OCI-LY7 (cell line): Measurements from ENCODE around the gene PRSS33. TPM values are rescaled to one million over a fixed set of nuclear protein-coding genes. Genes with fewer than 3 reads are reported as not detected.
A peak's percentile ranks its signal among the peaks of the same experiment; 100 is the strongest.

ENCODE experiments used
- BruUV-seq: library from RNA; stranded (reverse); fragments of 400-500 nt; replicated peaks from 2 replicates; lab custom pipeline; 2021; lab: Mats Ljungman, UMichigan
- CTCF ChIA-PET: fragments of 300-600 bp; sonication (Branson Sonifier 250); formaldehyde crosslinking; loops from one replicate; lab custom pipeline; 2022; ENCODE audit warnings: antibody characterized with exemption; ENCODE audit not compliant: unreplicated experiment; lab: Charles Lee
- POLR2A ChIA-PET: fragments of 300-600 bp; sonication (Branson Sonifier 250); formaldehyde crosslinking; loops from one replicate; lab custom pipeline; 2022; ENCODE audit warnings: antibody characterized with exemption; lab: Charles Lee
- DNase-seq: peaks from one replicate; pipeline ENCODE4 v3.0.0-alpha.2; 2015; ENCODE audit warnings: low spot score
- H2AFZ ChIP-seq: fragments of 200-600 bp; sonication (generic), shearing (Covaris generic); 2 replicates; pipeline ENCODE4 v1.6.1; 2014; ENCODE audit warnings: mild to moderate bottlenecking, antibody characterized with exemption, low read length, moderate library complexity
- H3K27ac ChIP-seq: fragments of 200-600 bp; sonication (generic); 2 replicates; pipeline ENCODE4 v1.5.1; 2014; ENCODE audit warnings: mixed run types, low read depth, mild to moderate bottlenecking, moderate library complexity, low read length, inconsistent platforms; ENCODE audit not compliant: poor library complexity, severe bottlenecking
- H3K36me3 ChIP-seq: fragments of 200-600 bp; sonication (generic); 2 replicates; pipeline ENCODE4 v1.6.1; 2014; ENCODE audit warnings: mild to moderate bottlenecking, antibody characterized with exemption, low read length, moderate library complexity, mixed read lengths; ENCODE audit not compliant: insufficient read depth
- H3K4me1 ChIP-seq: fragments of 200-600 bp; sonication (generic); 2 replicates; pipeline ENCODE4 v1.5.1; 2014; ENCODE audit warnings: mild to moderate bottlenecking, low read length; ENCODE audit not compliant: insufficient read depth, poor library complexity, severe bottlenecking
- H3K4me2 ChIP-seq: fragments of 200-600 bp; sonication (generic); 2 replicates; pipeline ENCODE4 v1.6.1; 2014; ENCODE audit warnings: mild to moderate bottlenecking, low read length
- H3K4me3 ChIP-seq: fragments of 200-600 bp; sonication (generic); 2 replicates; pipeline ENCODE4 v1.5.1; 2014; ENCODE audit warnings: mild to moderate bottlenecking, low read depth, low read length; ENCODE audit not compliant: poor library complexity, severe bottlenecking
- H3K79me2 ChIP-seq: fragments of 200-600 bp; sonication (generic); 2 replicates; pipeline ENCODE4 v1.6.1; 2016; ENCODE audit warnings: low read depth, mild to moderate bottlenecking, low read length, moderate library complexity, mixed read lengths; ENCODE audit not compliant: insufficient read depth
- H3K9me2 ChIP-seq: fragments of 200-600 bp; sonication (generic); 2 replicates; pipeline ENCODE4 v1.6.1; 2016; ENCODE audit warnings: mild to moderate bottlenecking, low read length, mixed read lengths; ENCODE audit not compliant: insufficient read depth
- H3K9me3 ChIP-seq: fragments of 200-600 bp; sonication (generic); 2 replicates; pipeline ENCODE4 v1.6.1; 2014; ENCODE audit warnings: mild to moderate bottlenecking, mixed run types, low read length, mixed read lengths
- H4K20me1 ChIP-seq: fragments of 200-600 bp; sonication (generic); 2 replicates; pipeline ENCODE4 v1.6.1; 2014; ENCODE audit warnings: mild to moderate bottlenecking, antibody characterized with exemption, low read length, moderate library complexity, mixed read lengths; ENCODE audit not compliant: insufficient read depth
- EZH2phosphoT487 ChIP-seq: fragments of 200-600 bp; sonication (generic); IDR thresholded peaks from 2 replicates; pipeline ENCODE4 v1.6.1; 2018; ENCODE audit warnings: low read depth, borderline replicate concordance, mild to moderate bottlenecking, mixed run types, antibody characterized with exemption, low read length, moderate library complexity, mixed read lengths
- intact Hi-C: fragments of 100-400 bp; cut with micrococcal nuclease; formaldehyde crosslinking; loops from one replicate; pipeline ENCODE4 v1.10.0; 2022; ENCODE audit not compliant: unreplicated experiment
- total RNA-seq, 2 experiments: library from RNA; depleted of rRNA in 1 of 2; stranded (reverse); fragments of >200 nt in 1 of 2; shearing (Covaris generic) in 1 of 2; gene quantifications; 2 replicates each; pipeline ENCODE4 v1.2.3, GENCODE V29; 2014 to 2022
- TF ChIP-seq, protein P1 (sequence below): fragments of 200-600 bp; sonication (generic); conservative IDR thresholded peaks from 2 replicates; pipeline ENCODE4 v1.5.1; 2014; ENCODE audit warnings: mild to moderate bottlenecking, antibody characterized with exemption, low read length, moderate library complexity, mixed read lengths

Gene PRSS33
- total RNA-seq, 2 experiments from 2014 or later = not detected

DNA sequence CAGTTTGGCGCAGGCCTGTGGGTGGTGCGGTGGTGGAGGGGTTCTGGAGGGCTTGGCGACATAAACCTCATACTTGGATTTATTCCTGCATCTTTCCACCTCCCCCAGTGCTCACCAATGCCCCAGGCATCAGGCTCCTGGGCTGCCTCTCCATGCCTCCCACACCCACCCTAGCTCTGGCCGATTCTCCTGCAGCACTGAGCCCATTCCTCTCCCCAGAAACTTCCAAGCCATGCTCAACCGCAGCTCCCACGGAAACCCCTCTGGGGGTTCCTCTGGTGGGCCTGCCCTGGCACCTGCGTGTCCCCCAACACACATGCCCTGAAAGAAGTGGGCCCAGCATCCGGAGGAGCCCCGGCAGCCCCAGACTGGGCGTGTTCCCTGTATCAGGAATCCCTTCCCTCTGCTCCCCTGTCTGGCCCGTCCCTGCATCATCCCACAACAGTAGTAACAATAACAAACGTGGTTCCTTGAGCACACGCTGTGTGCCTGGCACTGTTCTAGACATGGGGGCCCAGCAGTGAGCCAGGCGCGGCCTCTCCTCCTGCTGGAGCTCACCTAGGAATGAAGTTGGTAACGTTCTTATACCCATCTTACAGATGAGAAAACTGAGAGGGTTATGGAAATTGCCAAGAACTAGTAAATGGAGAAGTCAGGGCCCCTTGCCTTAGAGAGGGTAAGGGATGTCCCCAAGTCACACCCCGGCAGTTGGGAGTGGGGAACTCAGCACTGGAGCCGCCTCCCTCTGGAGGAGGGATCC lies 32.0 kb upstream of the PRSS33 start:
- H3K4me1 ChIP-seq = peaks cover 18% of the 10 kb centered on the region
- H3K4me2 ChIP-seq = no peak overlapping the region
- BruUV-seq = no TSS peak
- H2AFZ ChIP-seq = no peak overlapping the region
- H4K20me1 ChIP-seq = no peaks in the 10 kb centered on the region
- peaks cover 10% of the 10 kb centered on the region; the same call in 1 of the 2 replicates for H3K79me2 ChIP-seq
- no peaks in the 10 kb centered on the region for H3K9me2 ChIP-seq
- H3K36me3 ChIP-seq = no peaks in the 10 kb centered on the region
- ChIA-PET POLR2A (no interaction called here), CTCF (no interaction called here)
- intact Hi-C loops = no loop called here
- H3K4me3 ChIP-seq = no peak overlapping the region
- H3K9me3 ChIP-seq = no peaks in the 10 kb centered on the region
- no peak for TF ChIP-seq EZH2phosphoT487
- TF ChIP-seq, protein P1, sequence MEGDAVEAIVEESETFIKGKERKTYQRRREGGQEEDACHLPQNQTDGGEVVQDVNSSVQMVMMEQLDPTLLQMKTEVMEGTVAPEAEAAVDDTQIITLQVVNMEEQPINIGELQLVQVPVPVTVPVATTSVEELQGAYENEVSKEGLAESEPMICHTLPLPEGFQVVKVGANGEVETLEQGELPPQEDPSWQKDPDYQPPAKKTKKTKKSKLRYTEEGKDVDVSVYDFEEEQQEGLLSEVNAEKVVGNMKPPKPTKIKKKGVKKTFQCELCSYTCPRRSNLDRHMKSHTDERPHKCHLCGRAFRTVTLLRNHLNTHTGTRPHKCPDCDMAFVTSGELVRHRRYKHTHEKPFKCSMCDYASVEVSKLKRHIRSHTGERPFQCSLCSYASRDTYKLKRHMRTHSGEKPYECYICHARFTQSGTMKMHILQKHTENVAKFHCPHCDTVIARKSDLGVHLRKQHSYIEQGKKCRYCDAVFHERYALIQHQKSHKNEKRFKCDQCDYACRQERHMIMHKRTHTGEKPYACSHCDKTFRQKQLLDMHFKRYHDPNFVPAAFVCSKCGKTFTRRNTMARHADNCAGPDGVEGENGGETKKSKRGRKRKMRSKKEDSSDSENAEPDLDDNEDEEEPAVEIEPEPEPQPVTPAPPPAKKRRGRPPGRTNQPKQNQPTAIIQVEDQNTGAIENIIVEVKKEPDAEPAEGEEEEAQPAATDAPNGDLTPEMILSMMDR = no peak
- H3K27ac ChIP-seq = no peak overlapping the region
- no peak for DNase-seq

DNA sequence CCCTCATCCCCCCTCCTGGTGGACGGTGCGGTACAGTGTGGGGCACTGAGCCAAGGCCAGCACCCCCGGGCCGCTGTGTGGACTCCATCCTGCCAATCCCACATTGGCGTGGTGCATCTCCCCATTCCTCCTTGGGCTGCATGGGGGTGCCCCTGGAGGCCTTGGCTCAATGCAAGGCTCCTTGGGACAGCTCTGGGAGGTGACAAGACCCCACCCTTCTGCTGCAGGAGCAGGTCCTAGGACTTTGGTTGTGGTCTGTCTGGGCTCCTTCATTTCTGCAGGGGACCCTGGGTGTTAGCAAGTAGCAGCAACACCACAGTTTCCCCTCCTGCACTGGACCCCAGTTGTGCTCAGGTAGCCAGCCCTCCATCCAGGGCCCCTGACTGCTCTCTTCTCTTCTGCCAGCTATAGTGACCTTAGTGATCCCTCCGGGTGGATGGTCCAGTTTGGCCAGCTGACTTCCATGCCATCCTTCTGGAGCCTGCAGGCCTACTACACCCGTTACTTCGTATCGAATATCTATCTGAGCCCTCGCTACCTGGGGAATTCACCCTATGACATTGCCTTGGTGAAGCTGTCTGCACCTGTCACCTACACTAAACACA lies 31.0 kb upstream of the PRSS33 start:
- no peak for DNase-seq
- CTCF ChIA-PET = no interaction called here
- no peaks in the 10 kb centered on the region for H3K9me3 ChIP-seq
- peaks cover 18% of the 10 kb centered on the region for H3K4me1 ChIP-seq
- no peak overlapping the region for H2AFZ ChIP-seq
- BruUV-seq = no TSS peak
- intact Hi-C loops = no loop called here
- H3K36me3 ChIP-seq = no peaks in the 10 kb centered on the region
- POLR2A ChIA-PET = no interaction called here
- peak overlapping the region; percentile 71 for H3K4me2 ChIP-seq
- peak overlapping the region; percentile 54 for H3K27ac ChIP-seq
- peak overlapping the region; percentile 86 for H3K4me3 ChIP-seq
- H3K79me2 ChIP-seq = peaks cover 10% of the 10 kb centered on the region; the same call in 1 of the 2 replicates
- no peaks in the 10 kb centered on the region for H3K9me2 ChIP-seq
- TF ChIP-seq EZH2phosphoT487 = no peak
- TF ChIP-seq, protein P1 = no peak
- H4K20me1 ChIP-seq = no peaks in the 10 kb centered on the region
